Small intestine (tissue), 7 donors: ENCODE results near the gene CES1. TPM values are rescaled to one million over a fixed set of nuclear protein-coding genes. Genes with fewer than 3 reads are reported as not detected.
"Not testable (repeated sequence)": the region's sequence is repeated elsewhere in the genome, so short reads cannot be mapped to it uniquely, and the experiment has no call there.

Source experiments
- DNase-seq, 2 donors: peaks; one replicate each; pipeline versions ENCODE4 v3.0.0 to v3.0.0-alpha.2; 2013
- FAIRE-seq: peaks from 2 replicates; lab custom pipeline; 2012; peaks lifted over from hg19 to GRCh38; lab: Jason Lieb, UNC
- H3K27ac ChIP-seq, 3 donors: one replicate each; pipeline ENCODE4 v1.5.1; 2013; ENCODE audit warnings: low read length in 2 of 3, mild to moderate bottlenecking in 2 of 3, control low read depth in 1 of 3, inconsistent platforms in 1 of 3, low read depth in 1 of 3, moderate library complexity in 1 of 3
- H3K27me3 ChIP-seq, 3 donors: one replicate each; pipeline ENCODE4 v1.6.1; 2013; ENCODE audit warnings: low read length in 3 of 3, inconsistent platforms in 1 of 3; ENCODE audit not compliant: control insufficient read depth in 3 of 3, insufficient read depth in 3 of 3
- H3K36me3 ChIP-seq, 3 donors: one replicate each; pipeline ENCODE4 v1.6.1; 2013; ENCODE audit warnings: low read length in 3 of 3, inconsistent platforms in 1 of 3, low read depth in 1 of 3, mild to moderate bottlenecking in 1 of 3, moderate library complexity in 1 of 3; ENCODE audit not compliant: control insufficient read depth in 3 of 3, insufficient read depth in 2 of 3
- H3K4me1 ChIP-seq, 3 donors: one replicate each; pipeline ENCODE4 v1.6.1; 2013; ENCODE audit warnings: low read length in 2 of 3, inconsistent platforms in 1 of 3, low read depth in 1 of 3, mild to moderate bottlenecking in 1 of 3, moderate library complexity in 1 of 3; ENCODE audit not compliant: control insufficient read depth in 3 of 3, insufficient read depth in 2 of 3
- H3K4me3 ChIP-seq, 3 donors: one replicate each; pipeline ENCODE4 v1.5.1; 2013; ENCODE audit warnings: low read length in 3 of 3, control low read depth in 1 of 3, inconsistent platforms in 1 of 3, low read depth in 1 of 3, mild to moderate bottlenecking in 1 of 3, moderate library complexity in 1 of 3
- H3K9me3 ChIP-seq, 2 donors: one replicate each; pipeline ENCODE4 v1.6.1; 2013; ENCODE audit warnings: low read depth in 1 of 2, low read length in 1 of 2; ENCODE audit not compliant: control insufficient read depth in 2 of 2, insufficient read depth in 1 of 2
- WGBS, 3 donors: extraction: QIAGEN DNeasy Blood & Tissue Kit; methylation state at CpG; one replicate each; pipeline ENCODE4 v1.1.7; 2013; 5-methylcytosine and 5-hydroxymethylcytosine counted together
- polyA plus RNA-seq, 4 donors: library from polyadenylated mRNA; stranded (reverse) in 3 of 4; unstranded in 1 of 4; fragments of 200-250 nt in 3 of 4; fragments of 120-200 nt in 1 of 4; gene quantifications; one replicate each; pipeline versions ENCODE4 v1.2.1 to v1.2.3, GENCODE V29; 2013
- donor health status: healthy with polysubstance abuse.
- donor health status: control.
- donor health status: control.
- donor health status: Bipolar disorder and iron deficiency.
- donor health status: healthy.

The CES1 gene
- polyA plus RNA-seq, 4 donors = 3.1 to 34.3 (median 13.3) TPM

GRCh38 chr16:55868137-55868536 lies 35.2 kb upstream of the CES1 start:
- H3K36me3 ChIP-seq = no peaks in the 10 kb centered on the region
- H3K9me3 ChIP-seq = no peaks in the 10 kb centered on the region
- no peak for FAIRE-seq
- WGBS, 3 donors = 84 to 88% (median 86%) methylated on average over 2 of the region's 2 CpGs
- H3K4me3 ChIP-seq = no peak overlapping the region
- H3K4me1 ChIP-seq = no peaks in the 10 kb centered on the region
- no peak overlapping the region for H3K27ac ChIP-seq
- H3K27me3 ChIP-seq = no peaks in the 10 kb centered on the region
- DNase-seq = no peak

DNA sequence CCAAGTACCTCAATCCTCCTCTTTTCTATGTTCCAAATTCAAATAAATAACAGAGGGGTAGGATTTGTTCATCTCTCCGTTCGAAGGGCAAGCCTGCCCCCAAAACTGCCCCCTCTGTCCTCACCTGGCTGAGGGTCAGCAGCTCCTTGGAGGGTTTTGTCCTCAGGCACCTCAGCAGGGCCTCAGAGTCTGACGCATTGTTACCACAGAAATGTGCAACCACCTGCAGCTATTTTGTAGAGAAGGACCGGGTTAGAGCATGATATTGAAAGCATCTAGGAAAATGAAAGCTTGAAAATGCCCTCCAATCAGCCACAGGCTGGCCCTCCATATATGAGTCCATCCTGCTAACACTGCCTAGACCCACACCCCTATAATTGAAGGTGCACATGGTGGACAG lies 28.4 kb upstream of the CES1 start:
- 72 to 79% (median 75%) methylated on average over 4 of the region's 4 CpGs for WGBS, 3 donors
- no peak overlapping the region for H3K27ac ChIP-seq
- H3K9me3 ChIP-seq = no peaks in the 10 kb centered on the region
- no peak overlapping the region for H3K4me3 ChIP-seq
- no peaks in the 10 kb centered on the region for H3K36me3 ChIP-seq
- no peaks in the 10 kb centered on the region for H3K4me1 ChIP-seq
- DNase-seq (no peak), FAIRE-seq (no peak)
- H3K27me3 ChIP-seq = no peaks in the 10 kb centered on the region

GRCh38 chr16:55857650-55858049 lies 24.8 kb upstream of the CES1 start:
- not testable (repeated sequence) for DNase-seq, H3K27me3 ChIP-seq, H3K27ac ChIP-seq, H3K4me3 ChIP-seq, H3K4me1 ChIP-seq, H3K36me3 ChIP-seq, H3K9me3 ChIP-seq, FAIRE-seq
- 63 to 86% (median 70%) methylated on average over 1 of the region's 1 CpG for WGBS, 3 donors

- WGBS, 3 donors = 77 to 90% (median 84%) methylated on average over 3 of the region's 3 CpGs
- Histone ChIP-seq H3K36me3 (no peaks in the 10 kb centered on the region), H3K27ac (no peak overlapping the region), H3K4me3 (no peak overlapping the region), H3K9me3 (no peaks in the 10 kb centered on the region), H3K4me1 (no peaks in the 10 kb centered on the region), H3K27me3 (peaks cover 0 to 3% (median 0%) of the 10 kb centered on the region in 3 donors)
- FAIRE-seq (no peak), DNase-seq (no peak)
Observed at GRCh38 chr16:55856950-55857349, 24.1 kb upstream of the CES1 start.

DNA sequence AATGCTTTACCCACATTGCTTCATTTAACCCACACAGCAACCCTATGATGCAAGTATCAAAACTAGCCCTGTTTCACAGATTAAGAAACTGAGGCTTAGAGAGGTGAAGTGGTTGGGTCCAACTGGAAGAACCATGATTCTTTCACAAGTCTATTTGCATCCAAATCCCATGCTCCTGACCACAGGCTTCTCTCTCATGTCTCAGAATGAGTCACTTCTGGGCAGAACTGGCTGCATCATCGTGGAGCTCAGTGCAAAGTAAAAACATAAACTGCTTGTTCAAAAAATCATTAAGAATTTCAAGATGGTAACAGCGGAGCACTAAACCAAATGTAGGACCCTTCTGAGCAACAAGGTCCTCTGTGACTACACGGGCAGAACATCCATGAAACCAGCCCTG lies 20.2 kb upstream of the CES1 start:
- Histone ChIP-seq H3K4me1 (no peaks in the 10 kb centered on the region), H3K4me3 (no peak overlapping the region), H3K9me3 (no peaks in the 10 kb centered on the region), H3K36me3 (no peaks in the 10 kb centered on the region), H3K27me3 (peaks cover 0 to 3% (median 3%) of the 10 kb centered on the region in 3 donors), H3K27ac (no peak overlapping the region)
- DNase-seq (no peak), FAIRE-seq (no peak)
- WGBS, 3 donors = 68 to 74% (median 68%) methylated on average over 3 of the region's 3 CpGs

- DNase-seq (no peak), FAIRE-seq (no peak)
- Histone ChIP-seq H3K27me3 (peaks cover 0 to 6% (median 3%) of the 10 kb centered on the region in 3 donors), H3K4me3 (no peak overlapping the region), H3K9me3 (no peaks in the 10 kb centered on the region), H3K27ac (no peak overlapping the region), H3K4me1 (no peaks in the 10 kb centered on the region), H3K36me3 (no peaks in the 10 kb centered on the region)
- 74 to 78% (median 75%) methylated on average over 13 of the region's 13 CpGs for WGBS, 3 donors
Observed at GRCh38 chr16:55849536-55849935, 16.6 kb upstream of the CES1 start.

GRCh38 chr16:55846598-55847346 lies 13.9 kb upstream of the CES1 start:
- WGBS, 3 donors = 28 to 61% (median 39%) methylated on average over 11 of the region's 11 CpGs

GRCh38 chr16:55843105-55843395 lies 10.2 kb upstream of the CES1 start:
- Histone ChIP-seq H3K4me1 (no peaks in the 10 kb centered on the region), H3K27me3 (peaks cover 0 to 3% (median 0%) of the 10 kb centered on the region in 3 donors), H3K27ac (no peak overlapping the region), H3K9me3 (no peaks in the 10 kb centered on the region), H3K4me3 (no peak overlapping the region), H3K36me3 (no peaks in the 10 kb centered on the region)
- FAIRE-seq (no peak), DNase-seq (no peak)
- 40 to 48% (median 45%) methylated on average over 2 of the region's 2 CpGs for WGBS, 3 donors

More at GRCh38 chr16:55846598-55847346, 13.9 kb upstream of the CES1 start:
- H3K36me3 ChIP-seq = no peaks in the 10 kb centered on the region
- no peak overlapping the region for H3K4me3 ChIP-seq
- no peak overlapping the region for H3K27ac ChIP-seq
- H3K9me3 ChIP-seq = no peaks in the 10 kb centered on the region
- H3K4me1 ChIP-seq = no peaks in the 10 kb centered on the region
- peaks cover 0 to 6% (median 0%) of the 10 kb centered on the region in 3 donors for H3K27me3 ChIP-seq
- DNase-seq (no peak), FAIRE-seq (no peak)
